ENCODE results near the gene ZNF511.
A peak's percentile ranks its signal among the peaks of the same experiment; 100 is the strongest.
"Not testable (repeated sequence)": the region's sequence is repeated elsewhere in the genome, so short reads cannot be mapped to it uniquely, and the experiment has no call there.

Gene ZNF511

GRCh38 chr10:133312016-133312768 lies 3.5 kb downstream of the ZNF511 start:
- H3K4me1 ChIP-seq (ENCODE audit: insufficient read depth, low read length): peaks cover 3% of the 10 kb centered on the region; the same call in 1 of the 2 replicates
- H3K27me3 ChIP-seq (ENCODE audit: insufficient read depth, low read length): no peaks in the 10 kb centered on the region
- H3K9me3 ChIP-seq (ENCODE audit: insufficient read depth, low read depth, low read length): no peaks in the 10 kb centered on the region
- no peak overlapping the region for H3K4me3 ChIP-seq (ENCODE audit: low read length)
- no peak overlapping the region for H3K27ac ChIP-seq (ENCODE audit: low read length)
- peaks cover 38% of the 10 kb centered on the region for H3K36me3 ChIP-seq (ENCODE audit: insufficient read depth, low read depth, low read length)
- H3K9ac ChIP-seq (ENCODE audit: low read depth, low read length): no peak overlapping the region

DNA sequence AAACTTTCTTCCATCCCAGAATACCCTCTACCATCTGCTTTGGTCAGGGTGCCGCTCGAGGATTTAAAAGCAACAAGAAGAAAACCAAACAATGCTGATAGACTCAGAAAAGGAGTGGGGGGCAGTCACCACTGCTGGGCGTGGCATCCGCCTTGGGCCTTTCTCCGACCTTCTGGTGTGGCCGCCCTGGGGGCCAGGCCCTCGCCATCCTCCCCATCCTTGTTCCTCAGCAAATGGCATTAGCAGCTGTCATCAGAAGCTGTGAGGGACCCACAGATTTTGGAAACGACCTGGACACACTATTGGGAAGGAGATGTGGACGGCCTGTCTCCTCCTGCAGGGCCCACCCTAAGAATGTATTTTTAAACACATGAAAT lies 4.0 kb downstream of the ZNF511 start:
- Histone ChIP-seq H3K4me1 (ENCODE audit: insufficient read depth, low read length) (peaks cover 3% of the 10 kb centered on the region; the same call in 1 of the 2 replicates), H3K27ac (ENCODE audit: low read length) (no peak overlapping the region), H3K36me3 (ENCODE audit: insufficient read depth, low read depth, low read length) (peaks cover 38% of the 10 kb centered on the region), H3K9ac (ENCODE audit: low read depth, low read length) (no peak overlapping the region), H3K4me3 (ENCODE audit: low read length) (no peak overlapping the region), H3K27me3 (ENCODE audit: insufficient read depth, low read length) (no peaks in the 10 kb centered on the region), H3K9me3 (ENCODE audit: insufficient read depth, low read depth, low read length) (no peaks in the 10 kb centered on the region)

GRCh38 chr10:133313192-133313591 lies 4.5 kb downstream of the ZNF511 start:
- peaks cover 3% of the 10 kb centered on the region; the same call in 1 of the 2 replicates for H3K4me1 ChIP-seq (ENCODE audit: insufficient read depth, low read length)
- no peak overlapping the region for H3K4me3 ChIP-seq (ENCODE audit: low read length)
- H3K9ac ChIP-seq (ENCODE audit: low read depth, low read length): no peak overlapping the region
- H3K27me3 ChIP-seq (ENCODE audit: insufficient read depth, low read length): no peaks in the 10 kb centered on the region
- no peak overlapping the region for H3K27ac ChIP-seq (ENCODE audit: low read length)
- H3K36me3 ChIP-seq (ENCODE audit: insufficient read depth, low read depth, low read length): peaks cover 38% of the 10 kb centered on the region
- H3K9me3 ChIP-seq (ENCODE audit: insufficient read depth, low read depth, low read length): no peaks in the 10 kb centered on the region

- Histone ChIP-seq H3K27ac (ENCODE audit: low read length) (no peak overlapping the region), H3K4me3 (ENCODE audit: low read length) (no peak overlapping the region), H3K9ac (ENCODE audit: low read depth, low read length) (no peak overlapping the region), H3K36me3 (ENCODE audit: insufficient read depth, low read depth, low read length) (peaks cover 32% of the 10 kb centered on the region), H3K27me3 (ENCODE audit: insufficient read depth, low read length) (peaks cover 9% of the 10 kb centered on the region), H3K9me3 (ENCODE audit: insufficient read depth, low read depth, low read length) (no peaks in the 10 kb centered on the region), H3K4me1 (ENCODE audit: insufficient read depth, low read length) (no peaks in the 10 kb centered on the region)
Measured at GRCh38 chr10:133314911-133315310, 6.2 kb downstream of the ZNF511 start.

- Histone ChIP-seq H3K36me3 (ENCODE audit: insufficient read depth, low read depth, low read length) (peaks cover 23% of the 10 kb centered on the region), H3K4me1 (ENCODE audit: insufficient read depth, low read length) (no peaks in the 10 kb centered on the region), H3K4me3 (ENCODE audit: low read length) (no peak overlapping the region), H3K27ac (ENCODE audit: low read length) (no peak overlapping the region), H3K9me3 (ENCODE audit: insufficient read depth, low read depth, low read length) (no peaks in the 10 kb centered on the region), H3K27me3 (ENCODE audit: insufficient read depth, low read length) (peaks cover 9% of the 10 kb centered on the region), H3K9ac (ENCODE audit: low read depth, low read length) (no peak overlapping the region)
Measured at GRCh38 chr10:133315847-133316246, 7.1 kb downstream of the ZNF511 start.

- Histone ChIP-seq H3K27ac (ENCODE audit: low read length) (no peak overlapping the region), H3K9me3 (ENCODE audit: insufficient read depth, low read depth, low read length) (no peaks in the 10 kb centered on the region), H3K4me1 (ENCODE audit: insufficient read depth, low read length) (no peaks in the 10 kb centered on the region), H3K36me3 (ENCODE audit: insufficient read depth, low read depth, low read length) (peaks cover 19% of the 10 kb centered on the region), H3K27me3 (ENCODE audit: insufficient read depth, low read length) (peaks cover 9% of the 10 kb centered on the region), H3K4me3 (ENCODE audit: low read length) (no peak overlapping the region), H3K9ac (ENCODE audit: low read depth, low read length) (no peak overlapping the region)
Measured at GRCh38 chr10:133316266-133316665, 7.6 kb downstream of the ZNF511 start.

- Histone ChIP-seq H3K27me3 (ENCODE audit: insufficient read depth, low read length) (peaks cover 9% of the 10 kb centered on the region), H3K4me1 (ENCODE audit: insufficient read depth, low read length) (no peaks in the 10 kb centered on the region), H3K9ac (ENCODE audit: low read depth, low read length) (no peak overlapping the region), H3K36me3 (ENCODE audit: insufficient read depth, low read depth, low read length) (peaks cover 15% of the 10 kb centered on the region; the same call in 1 of the 2 replicates), H3K27ac (ENCODE audit: low read length) (no peak overlapping the region), H3K4me3 (ENCODE audit: low read length) (no peak overlapping the region), H3K9me3 (ENCODE audit: insufficient read depth, low read depth, low read length) (no peaks in the 10 kb centered on the region)
Measured at GRCh38 chr10:133316732-133317131, 8.0 kb downstream of the ZNF511 start.

DNA sequence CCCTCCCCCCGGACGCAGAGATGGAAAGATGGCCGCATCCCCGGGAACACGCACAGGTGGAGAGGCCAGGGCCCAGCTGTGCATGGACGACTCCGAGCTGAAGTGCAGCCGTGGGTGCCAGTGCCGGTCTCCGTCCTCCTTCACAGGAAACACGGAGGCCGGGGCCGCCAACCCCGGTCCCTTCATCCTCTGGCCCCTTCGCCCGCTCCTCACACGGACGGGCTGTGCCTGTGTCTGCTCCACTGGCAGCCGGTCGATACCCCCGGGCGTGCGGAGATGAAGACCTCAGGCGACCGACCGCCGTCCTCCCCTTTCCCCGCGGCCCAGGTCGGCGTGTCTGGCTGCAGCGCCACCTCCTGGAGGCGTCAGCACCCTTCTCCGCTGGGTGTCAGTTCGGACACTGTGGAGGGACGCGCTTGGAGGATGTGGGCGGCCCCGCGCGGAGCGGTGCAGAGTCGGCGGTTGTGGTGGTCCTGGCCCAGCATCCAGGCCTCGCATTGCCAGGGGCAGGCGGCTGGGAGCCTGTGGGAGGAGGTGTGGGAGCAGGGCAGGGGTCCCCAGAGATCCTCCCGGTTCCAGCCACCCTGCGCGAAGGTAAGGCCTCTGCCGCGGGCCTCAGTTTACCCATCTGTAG lies 9.9 kb downstream of the ZNF511 start:
- peaks cover 9% of the 10 kb centered on the region for H3K27me3 ChIP-seq (ENCODE audit: insufficient read depth, low read length)
- H3K9me3 ChIP-seq (ENCODE audit: insufficient read depth, low read depth, low read length): no peaks in the 10 kb centered on the region
- no peaks in the 10 kb centered on the region for H3K36me3 ChIP-seq (ENCODE audit: insufficient read depth, low read depth, low read length)
- no peaks in the 10 kb centered on the region for H3K4me1 ChIP-seq (ENCODE audit: insufficient read depth, low read length)
- H3K4me3 ChIP-seq (ENCODE audit: low read length): peak overlapping the region; percentile 69; the same call in 1 of the 2 replicates
- H3K9ac ChIP-seq (ENCODE audit: low read depth, low read length): peak overlapping the region; percentile 45; the same call in 1 of the 2 replicates
- H3K27ac ChIP-seq (ENCODE audit: low read length): no peak overlapping the region

- not testable (repeated sequence) for H3K9ac ChIP-seq (ENCODE audit: low read depth, low read length)
Measured at GRCh38 chr10:133320852-133321422, 12.2 kb downstream of the ZNF511 start.

GRCh38 chr10:133322064-133322709 lies 13.5 kb downstream of the ZNF511 start:
- not testable (repeated sequence) for H3K27ac ChIP-seq (ENCODE audit: low read length); H3K9me3 ChIP-seq (ENCODE audit: insufficient read depth, low read depth, low read length); H3K4me1 ChIP-seq (ENCODE audit: insufficient read depth, low read length); H3K36me3 ChIP-seq (ENCODE audit: insufficient read depth, low read depth, low read length); H3K4me3 ChIP-seq (ENCODE audit: low read length); H3K9ac ChIP-seq (ENCODE audit: low read depth, low read length)
- peaks cover 35% of the 10 kb centered on the region for H3K27me3 ChIP-seq (ENCODE audit: insufficient read depth, low read length)

More at GRCh38 chr10:133320852-133321422, 12.2 kb downstream of the ZNF511 start:
- H3K9me3 ChIP-seq (ENCODE audit: insufficient read depth, low read depth, low read length); H3K36me3 ChIP-seq (ENCODE audit: insufficient read depth, low read depth, low read length); H3K27ac ChIP-seq (ENCODE audit: low read length); H3K4me1 ChIP-seq (ENCODE audit: insufficient read depth, low read length); H3K4me3 ChIP-seq (ENCODE audit: low read length): not testable (repeated sequence)
- peaks cover 22% of the 10 kb centered on the region for H3K27me3 ChIP-seq (ENCODE audit: insufficient read depth, low read length)

GRCh38 chr10:133324198-133324792 lies 15.6 kb downstream of the ZNF511 start:
- Histone ChIP-seq H3K9ac (ENCODE audit: low read depth, low read length) (no peak overlapping the region), H3K27me3 (ENCODE audit: insufficient read depth, low read length) (peaks cover 50% of the 10 kb centered on the region), H3K9me3 (ENCODE audit: insufficient read depth, low read depth, low read length) (no peaks in the 10 kb centered on the region), H3K4me3 (ENCODE audit: low read length) (peak overlapping the region; percentile 51; the same call in 1 of the 2 replicates), H3K27ac (ENCODE audit: low read length) (no peak overlapping the region), H3K36me3 (ENCODE audit: insufficient read depth, low read depth, low read length) (no peaks in the 10 kb centered on the region), H3K4me1 (ENCODE audit: insufficient read depth, low read length) (0 out of 2 replicates have a peak, but pooled peaks cover 4% of the 10 kb centered on the region)

Data from iPS-20b (cell line).